GM10266 (cell line): ENCODE measurements around the gene DNAJC15.

Experiments used
- DNase-seq: peaks from one replicate; pipeline ENCODE4 v3.0.0; 2012; ENCODE audit errors: extremely low spot score
- CTCF ChIP-seq: IDR thresholded peaks from 2 replicates; pipeline ENCODE4 v1.5.1; 2012; ENCODE audit warnings: mild to moderate bottlenecking, low read depth; ENCODE audit not compliant: control insufficient read depth, insufficient read depth; ENCODE audit errors: missing control alignments

Gene DNAJC15

GRCh38 chr13:43077906-43078305, 54.5 kb downstream of the DNAJC15 start:
- DNase-seq: no peak
- TF ChIP-seq CTCF: no peak

- no peak for TF ChIP-seq CTCF
- DNase-seq: no peak
Observed at GRCh38 chr13:43078399-43078798, 55.0 kb downstream of the DNAJC15 start.

- DNase-seq: no peak
- no peak for TF ChIP-seq CTCF
Observed at GRCh38 chr13:43079392-43079931, 56.1 kb downstream of the DNAJC15 start.

- no peak for TF ChIP-seq CTCF
- no peak for DNase-seq
Observed at GRCh38 chr13:43080199-43080598, 56.8 kb downstream of the DNAJC15 start.

- TF ChIP-seq CTCF: no peak
- no peak for DNase-seq
Observed at GRCh38 chr13:43081866-43082265, 58.5 kb downstream of the DNAJC15 start.

GRCh38 chr13:43083750-43084149, 60.4 kb downstream of the DNAJC15 start:
- no peak for TF ChIP-seq CTCF
- DNase-seq: no peak

- no peak for DNase-seq
- TF ChIP-seq CTCF: peak; percentile 10
Observed at GRCh38 chr13:43085545-43085944, 62.2 kb downstream of the DNAJC15 start.
